BJ (cell line): Measurements from ENCODE around the gene ASAP2. TPM values are rescaled to one million over a fixed set of nuclear protein-coding genes. Genes with fewer than 3 reads are reported as not detected.

Experiments used
- CTCF ChIA-PET: fragments of 350-600 bp; formaldehyde crosslinking; extraction: SDS; loops from one replicate; lab custom pipeline; 2021; ENCODE audit warnings: antibody characterized with exemption, inconsistent platforms; lab: Yijun Ruan, JAX
- POLR2A ChIA-PET: fragments of 300-600 bp; sonication (Branson Sonifier 250); formaldehyde crosslinking; extraction: SDS; loops from one replicate; lab custom pipeline; 2021; ENCODE audit warnings: antibody characterized with exemption; lab: Charles Lee
- DNase-seq: peaks from one replicate; pipeline ENCODE4 v3.0.0-alpha.2; 2011; ENCODE audit warnings: low read depth
- H3K27me3 ChIP-seq: 2 replicates; pipeline ENCODE4 v1.6.0; 2011; ENCODE audit warnings: low read length; ENCODE audit not compliant: control insufficient read depth, insufficient read depth
- H3K36me3 ChIP-seq: 2 replicates; pipeline ENCODE4 v1.5.1; 2011; ENCODE audit warnings: low read length; ENCODE audit not compliant: control insufficient read depth, insufficient read depth
- H3K4me3 ChIP-seq: 2 replicates; pipeline ENCODE4 v1.5.1; 2011; ENCODE audit warnings: low read depth, mild to moderate bottlenecking, control low read depth, low read length
- polyA plus RNA-seq: library from polyadenylated mRNA; depleted of rRNA; stranded (reverse); fragments of >200 nt; gene quantifications from 2 replicates; pipeline ENCODE4 v1.2.3, GENCODE V29; 2011
- TF ChIP-seq, protein P1 (sequence below): IDR thresholded peaks from 2 replicates; pipeline ENCODE4 v1.5.1; 2011; ENCODE audit warnings: low read depth, mild to moderate bottlenecking, control low read depth, inconsistent platforms, low read length, moderate library complexity; ENCODE audit not compliant: insufficient read depth

The ASAP2 gene
- polyA plus RNA-seq, 1 experiment, result 14.1 TPM

DNA sequence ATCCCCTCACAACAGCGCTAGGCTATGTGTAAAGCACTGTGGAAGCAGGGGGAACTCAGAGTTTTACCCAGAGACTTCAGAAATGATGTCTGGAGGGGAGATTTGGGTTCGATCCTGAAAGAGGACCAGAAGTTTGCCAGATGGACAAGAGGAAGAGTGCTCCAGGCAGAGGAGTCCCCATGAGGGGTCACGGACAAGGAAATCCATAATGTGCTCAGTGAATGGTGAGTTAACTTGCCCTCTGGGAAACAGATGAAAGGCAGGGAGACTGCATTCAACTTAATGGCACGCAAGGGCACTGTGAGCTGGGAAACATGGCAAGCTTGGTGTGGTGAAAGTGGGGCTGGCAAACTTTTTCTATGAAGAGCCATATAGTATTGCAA lies 6.0 kb upstream of the ASAP2 start:
- no peak overlapping the region for H3K4me3 ChIP-seq
- no peaks in the 10 kb centered on the region for H3K36me3 ChIP-seq
- POLR2A ChIA-PET, result no interaction called here
- CTCF ChIA-PET, result interaction anchor here (1.0 to 1.2 kb wide), 2 partner anchors 135 to 148 kb away, joined by 3 read pairs; no protein-coding TSS in a partner anchor
- TF ChIP-seq, protein P1, sequence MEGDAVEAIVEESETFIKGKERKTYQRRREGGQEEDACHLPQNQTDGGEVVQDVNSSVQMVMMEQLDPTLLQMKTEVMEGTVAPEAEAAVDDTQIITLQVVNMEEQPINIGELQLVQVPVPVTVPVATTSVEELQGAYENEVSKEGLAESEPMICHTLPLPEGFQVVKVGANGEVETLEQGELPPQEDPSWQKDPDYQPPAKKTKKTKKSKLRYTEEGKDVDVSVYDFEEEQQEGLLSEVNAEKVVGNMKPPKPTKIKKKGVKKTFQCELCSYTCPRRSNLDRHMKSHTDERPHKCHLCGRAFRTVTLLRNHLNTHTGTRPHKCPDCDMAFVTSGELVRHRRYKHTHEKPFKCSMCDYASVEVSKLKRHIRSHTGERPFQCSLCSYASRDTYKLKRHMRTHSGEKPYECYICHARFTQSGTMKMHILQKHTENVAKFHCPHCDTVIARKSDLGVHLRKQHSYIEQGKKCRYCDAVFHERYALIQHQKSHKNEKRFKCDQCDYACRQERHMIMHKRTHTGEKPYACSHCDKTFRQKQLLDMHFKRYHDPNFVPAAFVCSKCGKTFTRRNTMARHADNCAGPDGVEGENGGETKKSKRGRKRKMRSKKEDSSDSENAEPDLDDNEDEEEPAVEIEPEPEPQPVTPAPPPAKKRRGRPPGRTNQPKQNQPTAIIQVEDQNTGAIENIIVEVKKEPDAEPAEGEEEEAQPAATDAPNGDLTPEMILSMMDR, result no peak
- no peak for DNase-seq
- no peaks in the 10 kb centered on the region for H3K27me3 ChIP-seq

DNA sequence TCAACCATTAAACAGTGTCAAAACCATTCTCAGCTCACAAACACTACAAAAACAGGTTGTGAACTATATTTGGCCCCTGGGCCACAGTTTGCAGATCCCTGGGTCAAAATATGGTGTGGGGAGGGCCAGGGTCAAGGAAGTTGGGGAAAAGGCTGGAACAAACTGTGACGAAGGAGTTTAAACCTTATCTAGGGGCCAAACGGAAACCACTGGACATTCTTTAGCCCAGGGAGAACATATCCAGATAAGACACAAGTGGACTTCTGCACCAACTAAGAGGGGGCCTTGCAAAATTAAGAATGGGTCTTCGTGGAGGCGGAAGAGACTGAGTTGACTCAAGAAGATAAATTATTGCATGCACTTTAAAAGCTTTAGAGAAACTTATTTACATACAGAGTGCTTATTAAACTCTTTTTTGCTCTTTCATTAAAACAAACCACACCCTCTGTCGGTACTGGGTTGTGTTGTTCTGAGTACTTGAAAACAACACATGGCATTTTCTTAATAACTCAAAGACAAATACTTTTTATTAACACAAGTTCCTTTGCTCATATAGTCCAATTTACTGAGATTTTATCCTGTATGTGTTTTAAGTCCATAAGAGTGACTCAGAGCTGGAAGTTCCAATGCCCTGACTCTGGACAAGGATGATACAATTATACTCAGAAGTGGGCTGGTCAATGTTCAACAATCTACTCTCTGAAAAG lies 5.3 kb upstream of the ASAP2 start:
- POLR2A ChIA-PET, result no interaction called here
- CTCF ChIA-PET, result interaction anchor here (0.6 to 1.2 kb wide), 5 partner anchors 38 to 391 kb away, joined by 3 to 4 read pairs (median 3); no protein-coding TSS in a partner anchor
- Histone ChIP-seq H3K36me3 (no peaks in the 10 kb centered on the region), H3K4me3 (no peak overlapping the region), H3K27me3 (no peaks in the 10 kb centered on the region)
- TF ChIP-seq, protein P1, result no peak
- peak; percentile 49 for DNase-seq

DNA sequence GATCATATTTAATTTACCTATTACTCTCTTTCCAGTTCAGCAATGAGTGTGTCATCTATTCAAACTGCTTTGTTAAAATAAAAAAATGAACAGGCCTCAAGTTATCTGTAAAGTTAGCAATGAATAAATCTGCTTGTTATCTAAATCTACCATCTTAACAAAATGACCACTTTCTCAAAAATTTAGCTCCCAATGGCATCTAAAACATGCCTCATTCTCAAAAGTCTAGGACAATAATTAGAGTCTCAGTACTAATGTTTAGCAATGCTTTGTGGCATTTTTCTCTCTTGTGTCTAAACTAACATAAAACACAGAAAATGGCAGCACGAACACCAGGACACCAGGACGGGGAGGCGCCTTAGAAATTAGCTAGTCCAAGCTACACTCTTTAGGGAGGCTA lies 3.6 kb upstream of the ASAP2 start:
- ChIA-PET CTCF (interaction anchor here (1.0 kb wide), 1 partner anchor 60 kb away, joined by 3 read pairs; no protein-coding TSS in a partner anchor), POLR2A (no interaction called here)
- Histone ChIP-seq H3K4me3 (no peak overlapping the region), H3K36me3 (no peaks in the 10 kb centered on the region), H3K27me3 (no peaks in the 10 kb centered on the region)
- no peak for DNase-seq
- TF ChIP-seq, protein P1, result no peak

DNA sequence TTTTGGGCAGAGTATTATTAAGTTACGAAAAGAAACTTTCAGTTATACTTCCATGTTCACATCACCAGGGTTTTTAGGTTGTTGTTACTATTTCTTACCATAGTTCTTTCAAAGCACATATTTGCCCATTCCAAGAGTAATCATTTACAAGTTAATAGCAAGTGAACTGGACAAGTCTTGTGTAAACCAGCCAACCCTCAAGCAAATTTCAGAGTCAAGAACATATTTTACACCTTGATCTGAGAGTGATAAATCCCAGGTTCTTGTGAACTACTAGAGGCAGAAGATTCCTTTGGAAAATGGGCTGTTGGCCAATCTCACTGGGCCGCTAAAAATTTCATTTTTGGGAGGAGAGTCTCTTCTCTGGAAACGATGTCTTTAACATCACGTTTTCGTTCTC lies 2.7 kb upstream of the ASAP2 start:
- no peaks in the 10 kb centered on the region for H3K36me3 ChIP-seq
- no peak overlapping the region for H3K4me3 ChIP-seq
- no peaks in the 10 kb centered on the region for H3K27me3 ChIP-seq
- DNase-seq, result no peak
- ChIA-PET POLR2A (no interaction called here), CTCF (no interaction called here)
- TF ChIP-seq, protein P1, result no peak

DNA sequence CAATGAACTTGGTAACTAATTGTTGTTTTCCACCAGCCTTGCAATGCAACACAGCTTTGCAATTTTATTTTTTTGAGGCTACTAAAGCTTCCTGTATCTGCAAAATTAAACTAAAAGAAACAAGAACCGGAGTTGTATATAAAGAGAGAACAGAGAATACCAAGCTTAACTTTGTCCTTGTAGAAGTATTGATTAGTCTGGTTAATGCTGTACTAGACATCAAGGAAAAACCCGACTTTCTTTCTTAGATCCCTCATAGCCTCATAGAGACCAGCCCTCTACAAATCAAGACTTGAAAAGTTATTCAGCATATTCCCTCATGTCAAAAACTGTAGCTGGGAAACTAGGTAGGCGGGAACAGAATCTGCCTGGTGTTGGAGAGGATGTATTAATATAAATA lies 1.7 kb upstream of the ASAP2 start:
- no peak overlapping the region for H3K4me3 ChIP-seq
- CTCF ChIA-PET, result interaction anchor here (0.6 to 2.6 kb wide), 12 partner anchors 15 to 217 kb away, joined by 3 to 13 read pairs (median 4); no protein-coding TSS in a partner anchor
- no peaks in the 10 kb centered on the region for H3K27me3 ChIP-seq
- no peaks in the 10 kb centered on the region for H3K36me3 ChIP-seq
- no peak for DNase-seq
- POLR2A ChIA-PET, result no interaction called here
- TF ChIP-seq, protein P1, result no peak
